HG03521 (cell line): ENCODE measurements around the gene SLC7A10.

Source experiments
- ATAC-seq: cut with Tn5 transposase; IDR thresholded peaks from one replicate; pipeline ENCODE4 v1.9.1; 2021; ENCODE audit warnings: mild to moderate bottlenecking, moderate library complexity; ENCODE audit not compliant: unreplicated experiment

SLC7A10 gene

DNA sequence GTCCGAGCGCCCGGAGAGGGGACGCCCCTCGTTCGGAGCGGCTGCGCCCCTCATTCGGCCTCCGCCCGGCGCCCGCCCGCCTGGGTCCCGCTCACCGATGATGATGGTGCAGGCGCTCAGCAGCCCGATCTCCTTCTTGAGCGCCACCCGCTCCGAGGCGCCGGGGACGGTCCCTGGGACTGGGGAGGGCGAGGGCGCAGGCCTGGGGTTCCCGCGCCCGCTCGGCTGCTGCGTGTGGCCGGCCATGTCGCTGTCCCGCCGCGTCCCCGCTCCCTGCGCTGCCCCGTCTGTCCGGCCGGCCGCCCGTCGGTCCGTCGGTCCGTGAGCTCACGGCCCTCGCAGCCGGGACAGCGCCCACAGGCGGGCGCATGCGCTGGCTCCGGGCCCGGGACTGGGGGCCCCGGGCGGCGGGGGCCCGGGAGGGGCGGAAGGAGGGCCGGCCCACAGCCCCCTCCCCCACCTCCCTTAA, at the start of gene SLC7A10:
Gene SLC7A10, minus strand, starts transcription at position 393 of the 469 bp plus-strand sequence. Its CDS starts 147 bp downstream, at position 246.
- no peak for ATAC-seq

DNA sequence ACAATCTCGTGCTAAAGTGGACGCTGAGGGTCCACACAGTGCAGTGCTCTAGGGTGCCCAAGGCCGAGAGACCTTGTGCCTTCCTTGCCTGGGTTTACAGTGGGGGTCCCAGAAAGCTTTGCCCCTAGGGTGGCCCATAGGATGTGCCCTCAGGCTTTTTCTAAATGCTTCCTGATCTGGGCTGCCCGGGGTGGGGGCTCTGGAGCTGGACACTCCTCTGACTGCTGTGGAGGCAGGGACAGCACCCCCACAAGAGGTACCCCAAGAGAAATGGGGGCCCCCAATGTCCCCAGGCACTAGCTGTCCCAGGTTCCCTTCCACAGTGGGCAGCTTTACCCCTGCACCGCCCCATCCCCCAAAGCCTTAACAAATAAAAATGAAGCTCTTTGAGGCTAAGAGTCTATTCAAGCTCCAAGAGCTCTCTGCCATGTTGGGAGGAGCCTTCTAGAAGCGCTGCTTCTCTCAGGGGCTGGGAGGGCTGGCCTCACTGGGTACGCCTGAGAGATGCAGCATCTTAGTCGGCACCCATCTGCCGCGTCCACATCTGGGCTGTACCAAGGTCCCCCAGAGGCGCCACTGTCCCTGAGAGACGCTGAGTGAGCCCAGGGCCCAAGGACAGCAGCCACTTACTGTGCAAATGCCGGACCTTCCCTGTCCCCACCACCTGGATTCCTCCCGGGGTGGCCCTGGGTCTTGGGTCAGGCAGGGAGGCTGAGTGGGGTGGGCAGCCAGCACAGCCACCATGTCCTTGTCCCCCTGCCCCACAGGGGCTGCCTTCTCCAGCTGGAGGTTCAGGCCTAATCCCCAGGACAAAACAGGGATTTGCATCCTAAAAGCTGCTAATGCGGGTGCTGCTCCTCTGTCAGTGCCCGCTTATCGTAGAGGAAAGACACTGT, 49.3 kb upstream of the SLC7A10 start:
- ATAC-seq: no peak

DNA sequence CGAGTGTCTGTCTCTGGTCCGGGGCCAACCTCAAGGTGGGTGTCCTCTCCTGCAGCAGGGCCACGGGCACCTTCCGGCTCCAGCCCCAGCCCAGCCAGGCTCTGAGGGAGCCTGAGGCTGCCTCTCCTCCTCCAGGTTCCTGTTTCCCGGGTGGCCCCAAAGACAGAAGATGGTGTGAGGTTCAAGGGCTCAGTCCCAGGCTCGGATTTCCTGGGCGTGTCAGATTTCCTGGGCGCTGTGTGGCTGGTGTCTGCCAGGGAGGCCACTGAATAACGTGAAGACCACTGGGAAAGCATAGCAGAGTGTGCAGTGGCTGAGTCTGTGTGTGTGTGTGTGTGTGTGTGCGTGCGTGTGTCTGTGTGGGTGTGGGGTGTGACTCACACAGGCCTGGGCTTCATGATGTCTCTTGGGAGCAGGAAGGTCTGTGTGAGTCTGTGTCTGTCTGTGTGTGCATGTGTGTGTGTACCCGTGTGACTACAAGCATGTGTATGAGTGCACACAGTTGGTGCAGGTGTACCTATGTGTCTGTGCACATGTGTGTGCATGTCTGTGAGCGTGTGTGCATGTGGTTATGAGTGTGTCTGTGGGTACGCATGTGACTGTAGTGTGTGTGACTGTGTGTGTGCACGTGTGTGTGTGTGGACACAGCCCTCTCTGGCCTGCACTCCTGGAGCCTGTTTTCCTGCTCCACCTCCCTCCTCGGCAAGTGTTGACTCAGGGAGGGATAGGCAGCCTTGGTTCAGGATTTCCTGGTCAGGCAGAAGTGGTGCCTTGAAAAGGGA, 48.4 kb upstream of the SLC7A10 start:
- no peak for ATAC-seq

DNA sequence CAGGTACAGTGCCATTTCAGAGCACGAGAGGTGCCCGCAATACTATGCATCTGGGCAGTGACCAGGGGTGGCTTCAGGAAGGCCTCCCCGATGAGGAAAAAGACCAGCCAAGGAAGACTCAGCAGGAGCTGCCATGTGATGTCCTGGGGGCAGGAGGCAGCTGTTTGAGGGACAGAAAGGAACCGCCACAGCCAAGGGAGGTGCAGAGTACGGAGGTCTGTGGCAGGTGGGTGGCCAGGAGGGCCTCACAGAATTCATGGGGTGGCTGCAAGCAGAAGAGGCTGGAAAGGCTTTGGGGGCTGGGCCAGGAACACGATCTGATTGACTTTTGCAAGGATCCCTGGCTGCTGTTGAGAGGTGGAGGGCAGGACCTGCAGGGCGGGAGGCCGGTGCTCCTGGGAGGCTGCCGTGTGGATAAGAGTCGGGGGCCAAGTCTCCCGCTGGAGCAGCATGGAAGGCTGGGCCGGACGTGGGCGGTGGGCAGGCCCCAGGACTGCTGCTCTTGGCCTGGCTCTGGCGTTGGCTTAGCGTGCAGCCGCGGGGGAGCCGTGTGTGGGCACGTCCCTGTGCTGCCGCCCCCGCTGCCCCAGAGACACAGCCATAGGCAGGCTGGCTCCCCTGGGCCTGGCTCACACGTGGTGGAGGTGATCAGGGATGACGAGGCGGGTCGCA, 47.6 kb upstream of the SLC7A10 start:
- ATAC-seq: no peak

DNA sequence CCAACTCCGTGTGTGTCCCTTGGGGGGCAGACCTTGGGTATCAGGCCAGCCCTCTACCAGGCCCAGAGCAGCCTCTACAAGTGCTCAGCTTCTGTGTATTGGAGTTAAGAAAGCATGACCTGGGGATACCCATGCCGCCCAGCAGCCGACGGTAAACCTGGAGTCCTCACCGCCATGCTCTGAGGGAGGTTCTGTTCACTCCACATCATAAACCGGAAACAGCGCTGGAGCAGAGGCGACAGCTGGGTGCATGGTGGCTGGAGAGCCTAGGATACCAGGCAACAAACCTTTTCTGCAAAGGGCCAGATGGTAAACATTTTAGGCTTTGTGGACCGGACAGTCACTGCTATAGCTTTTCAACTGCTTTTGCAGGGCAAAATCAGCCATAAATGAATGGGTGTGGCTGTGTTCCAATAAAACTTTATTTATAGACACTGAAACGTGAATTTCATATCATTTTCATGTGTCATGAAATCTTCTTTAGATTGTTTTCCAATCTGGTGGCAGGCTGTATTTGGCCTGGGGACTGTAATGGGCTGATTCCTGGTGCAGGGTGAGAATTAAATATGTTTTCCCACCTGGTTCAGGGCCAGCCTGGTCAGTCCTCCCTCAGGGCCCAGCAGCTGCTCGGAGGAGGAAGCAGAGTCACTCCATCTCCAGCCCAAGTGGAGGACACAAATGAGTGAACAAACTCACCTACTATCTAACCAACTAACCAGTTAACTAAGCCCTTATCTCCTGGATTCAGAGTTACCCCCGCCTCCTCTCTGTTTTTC, 45.8 kb upstream of the SLC7A10 start:
- ATAC-seq: no peak

DNA sequence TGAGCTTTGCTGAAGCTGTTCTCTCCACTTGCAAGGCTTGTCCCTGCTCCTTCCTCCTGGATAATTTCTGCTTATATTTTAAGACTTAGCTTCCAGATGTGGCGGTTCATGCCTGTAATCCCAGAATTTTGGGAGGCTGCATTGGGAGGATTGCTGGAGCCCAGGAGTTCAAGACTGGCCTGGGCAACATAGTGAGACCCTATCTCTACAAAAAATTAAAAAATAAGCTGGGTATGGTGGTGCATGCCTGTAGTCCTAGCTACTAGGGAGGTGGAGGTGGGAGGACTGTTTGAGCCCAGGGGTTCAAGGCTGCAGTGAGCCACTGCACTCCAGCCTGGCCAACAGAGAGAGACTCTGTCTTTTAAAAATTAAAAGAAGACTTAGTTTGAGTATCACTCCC, 45.1 kb upstream of the SLC7A10 start:
- no peak for ATAC-seq

DNA sequence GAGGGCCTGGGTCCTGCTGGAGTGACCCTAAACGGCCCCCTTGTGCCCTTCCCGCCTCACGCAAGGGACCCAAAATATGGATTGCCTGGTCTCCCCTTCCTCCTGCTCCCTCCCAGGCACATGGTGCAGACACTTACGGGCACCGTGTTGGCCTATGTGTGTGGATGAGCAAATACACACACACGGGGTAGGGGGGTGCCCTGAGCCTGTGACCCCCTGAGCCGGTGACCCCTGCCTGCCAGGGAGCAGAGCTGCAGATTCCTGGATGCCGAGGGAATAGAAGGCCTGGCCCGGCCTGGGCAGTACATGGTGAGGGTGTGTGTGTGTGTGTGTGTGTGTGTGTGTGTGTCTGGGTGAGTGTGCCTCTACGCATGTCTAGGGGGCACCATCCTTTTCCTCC, 43.4 kb upstream of the SLC7A10 start:
- no peak for ATAC-seq

DNA sequence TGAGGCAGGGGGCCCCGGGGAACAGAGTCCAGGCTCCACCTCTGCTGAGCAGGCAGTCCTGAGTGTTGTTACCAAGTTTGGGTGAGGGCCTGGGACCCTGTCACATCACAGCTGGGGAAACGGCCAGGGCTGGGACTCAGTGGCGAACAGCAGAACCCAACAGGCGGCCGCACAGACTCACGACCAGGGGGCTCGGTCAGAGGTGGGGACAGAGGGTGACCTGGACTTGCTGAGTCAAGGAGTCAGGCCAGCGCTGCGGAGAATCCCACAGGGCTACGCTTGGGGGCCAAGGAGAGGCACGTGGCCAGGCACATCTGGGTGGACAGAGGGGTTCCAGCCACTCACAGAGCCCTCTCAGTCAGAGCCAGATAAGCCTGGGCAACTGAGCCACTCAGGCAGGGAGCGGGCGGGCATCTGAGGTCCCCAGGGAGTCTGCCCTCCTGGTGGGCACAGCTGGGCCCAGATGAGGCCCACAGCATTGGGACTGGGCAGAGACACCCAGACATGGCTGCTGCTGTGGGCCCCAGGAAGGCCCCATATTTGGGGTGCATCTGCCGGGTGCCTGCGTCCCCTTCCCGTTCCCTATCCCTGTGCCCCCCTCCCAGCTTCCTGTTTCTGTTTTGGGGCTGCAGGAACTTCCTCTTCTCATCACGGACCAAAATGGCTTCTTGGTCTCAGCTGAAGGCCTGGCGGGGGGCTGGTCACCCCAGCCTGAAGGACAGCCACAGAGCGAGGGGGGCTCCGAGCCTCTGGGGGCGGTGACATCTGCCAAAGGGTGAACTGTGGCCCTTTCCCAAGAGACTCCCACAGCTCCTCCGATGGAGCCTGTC, 42.7 kb upstream of the SLC7A10 start:
- no peak for ATAC-seq

DNA sequence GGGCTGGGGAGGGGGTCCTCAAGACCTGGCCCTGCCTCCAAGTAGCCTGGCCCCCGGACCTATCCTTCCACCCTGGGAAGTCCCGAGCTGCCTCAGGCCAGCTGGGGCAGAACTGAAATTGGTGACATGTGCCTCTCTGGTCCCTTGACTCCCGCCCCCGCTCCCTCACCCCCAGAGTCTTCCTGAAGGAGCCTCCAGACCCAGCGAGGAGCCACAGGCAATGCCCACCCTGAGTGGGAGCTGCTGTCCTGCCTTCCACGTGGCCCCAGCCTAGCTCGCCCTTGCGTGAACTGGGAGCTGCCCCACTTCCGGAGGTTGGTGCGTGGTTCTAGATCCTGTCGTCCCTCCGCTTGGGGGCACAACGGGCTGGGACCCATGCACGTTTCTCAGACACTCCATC, 42.1 kb upstream of the SLC7A10 start:
- no peak for ATAC-seq

DNA sequence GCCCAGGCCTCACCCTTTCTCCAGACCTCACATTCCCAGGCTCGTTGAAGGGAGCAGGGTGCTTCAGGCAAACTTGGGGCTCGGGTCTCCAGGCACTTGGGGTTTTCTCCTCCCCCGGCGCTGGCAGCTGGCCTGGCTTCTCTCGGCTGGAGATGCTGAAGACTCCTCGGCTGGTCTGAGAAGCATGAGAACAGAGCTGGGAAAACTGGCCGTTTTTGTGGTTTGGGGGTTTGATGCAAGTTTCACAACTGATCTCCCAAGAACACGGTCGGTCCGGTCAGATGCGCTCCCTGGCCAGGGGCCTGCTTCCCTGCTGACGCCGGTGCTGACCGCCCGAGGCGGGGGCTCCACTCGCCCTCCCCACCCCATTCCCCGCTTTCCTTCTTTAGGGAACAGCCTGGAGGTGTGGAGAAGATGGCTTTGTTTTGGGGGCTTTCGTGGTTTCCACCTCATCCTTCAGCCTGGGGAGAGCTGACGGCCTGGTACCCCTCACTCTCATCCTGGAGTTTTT, 41.4 kb upstream of the SLC7A10 start:
- ATAC-seq: no peak

DNA sequence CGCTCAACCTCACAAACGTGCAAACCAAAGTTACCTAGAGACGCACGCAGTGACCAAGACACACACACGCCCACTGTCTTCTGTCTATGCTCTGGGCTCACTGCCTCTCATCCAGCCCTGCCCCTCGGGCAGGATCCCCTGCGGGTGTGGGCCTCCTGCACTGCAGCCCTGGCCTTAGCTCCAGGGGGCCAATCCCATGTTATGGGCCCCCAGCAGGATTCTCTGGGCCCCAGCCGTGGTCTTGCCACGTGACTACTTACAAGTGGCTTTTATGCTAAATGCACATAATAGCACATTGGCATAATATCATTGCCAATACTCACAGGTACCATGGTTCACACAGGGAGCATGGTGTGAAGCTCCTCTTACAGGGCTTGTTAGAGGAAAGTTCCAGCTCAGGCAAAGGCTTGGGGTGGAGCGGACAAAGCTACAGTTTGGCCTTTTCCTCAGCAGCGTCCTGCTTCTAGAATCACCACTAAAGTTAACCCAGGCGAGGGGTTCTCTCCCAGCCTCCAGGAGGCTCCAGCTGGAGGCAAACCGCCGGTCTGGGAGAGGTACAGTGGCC, 39.3 kb upstream of the SLC7A10 start:
- no peak for ATAC-seq

DNA sequence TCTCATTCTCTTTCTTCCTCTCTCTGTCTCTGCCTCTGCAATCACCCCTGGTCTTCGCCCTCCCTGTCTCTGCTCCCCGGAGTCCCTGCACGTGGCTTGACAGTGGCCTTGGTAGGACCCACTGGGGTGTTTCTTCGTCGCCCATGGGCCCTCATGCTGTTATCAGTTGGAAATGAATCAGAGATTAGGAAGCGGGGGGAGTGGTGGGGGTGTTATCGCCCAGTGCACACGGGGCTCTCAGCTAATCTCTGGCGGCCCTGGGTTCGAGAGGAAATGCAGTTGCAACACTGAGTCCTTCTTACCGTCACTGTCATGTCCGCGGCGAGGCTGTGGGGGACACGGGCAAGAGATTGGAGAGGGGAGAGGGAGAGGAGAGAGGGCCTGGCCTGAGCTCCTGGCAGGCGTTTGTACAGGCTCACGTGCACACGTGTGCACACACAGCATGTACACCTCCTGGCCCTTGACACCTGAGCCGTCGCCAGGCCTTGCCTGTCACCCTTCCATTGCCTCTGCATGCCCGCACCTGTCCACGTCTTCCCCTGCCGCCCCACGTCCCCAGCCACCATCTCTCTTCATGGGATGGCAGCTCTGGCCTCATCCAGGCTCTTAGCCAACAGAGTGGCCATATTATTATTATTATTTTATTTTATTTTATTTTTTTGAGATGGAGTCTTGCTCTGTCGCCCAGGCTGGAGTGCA, 37.8 kb upstream of the SLC7A10 start:
- no peak for ATAC-seq

DNA sequence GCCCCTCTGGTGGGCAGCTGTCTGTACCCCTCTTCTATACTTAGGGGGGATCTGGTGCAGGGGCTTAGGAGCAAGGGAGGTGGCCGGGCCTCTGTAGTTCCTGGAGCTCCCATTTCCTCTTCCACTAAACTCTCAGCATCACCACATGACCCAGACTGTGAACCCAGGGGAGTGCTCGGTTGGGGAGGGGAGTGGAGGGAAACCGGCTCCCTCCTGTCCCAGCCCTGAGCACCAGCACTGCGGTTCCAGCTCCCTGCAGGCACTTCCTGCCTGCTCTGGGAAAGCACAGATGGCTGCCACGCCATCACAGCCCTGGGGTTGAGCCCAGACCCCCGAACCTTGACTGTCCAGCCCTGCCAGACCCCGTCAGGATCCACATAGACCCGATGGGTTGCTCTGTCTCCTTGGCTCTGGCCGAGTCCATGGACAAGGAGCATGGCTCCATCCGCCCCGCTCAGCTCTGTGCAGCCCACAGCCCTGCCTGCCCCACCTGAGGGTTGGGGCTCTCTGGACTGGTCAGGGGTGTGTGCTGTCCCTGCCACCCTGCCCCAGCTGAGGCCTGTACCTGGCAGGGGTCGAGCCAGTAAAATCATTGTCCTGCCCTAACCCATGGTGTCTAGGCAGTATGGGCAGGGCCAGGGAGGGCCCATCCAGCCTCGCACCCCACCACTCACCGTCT, 36.0 kb upstream of the SLC7A10 start:
- no peak for ATAC-seq

DNA sequence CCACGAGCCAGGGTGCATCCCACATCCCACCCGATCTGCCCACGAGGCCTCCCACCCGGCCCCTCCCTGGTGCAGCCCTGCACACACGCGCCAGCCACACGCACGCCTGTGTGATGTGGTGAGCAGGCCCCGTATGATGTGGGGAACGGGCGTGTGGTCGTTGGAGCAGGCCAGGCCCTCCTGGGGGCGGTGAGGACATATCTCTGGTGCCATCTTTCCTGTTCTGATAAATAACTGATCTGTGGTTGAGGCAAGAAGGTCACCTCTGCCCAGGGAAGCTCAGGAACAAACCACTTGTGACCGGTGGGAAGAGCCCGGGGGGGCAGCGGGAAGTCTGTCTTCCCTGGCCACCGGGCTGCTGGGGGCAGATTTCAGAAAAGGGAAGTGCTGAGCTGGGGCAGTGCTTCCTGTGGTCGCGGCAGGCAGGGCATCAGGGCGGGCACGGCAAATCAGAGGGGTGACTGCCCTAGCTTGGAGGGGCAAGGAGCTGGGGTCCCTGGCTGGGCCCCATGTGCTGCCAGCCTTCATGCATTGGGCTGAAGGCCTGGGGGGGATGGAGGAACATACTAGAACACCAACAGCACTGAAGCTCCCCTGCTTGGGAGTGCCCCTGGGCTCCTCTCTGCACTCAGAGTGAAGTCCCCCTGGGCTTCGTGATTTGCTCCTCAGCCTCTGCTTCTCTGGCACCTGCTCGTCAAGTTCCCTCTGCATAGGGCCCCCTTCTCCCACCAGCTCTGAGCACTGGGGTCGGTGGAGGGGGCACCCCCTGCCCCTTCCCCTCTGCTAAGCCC, 35.2 kb upstream of the SLC7A10 start:
- no peak for ATAC-seq

DNA sequence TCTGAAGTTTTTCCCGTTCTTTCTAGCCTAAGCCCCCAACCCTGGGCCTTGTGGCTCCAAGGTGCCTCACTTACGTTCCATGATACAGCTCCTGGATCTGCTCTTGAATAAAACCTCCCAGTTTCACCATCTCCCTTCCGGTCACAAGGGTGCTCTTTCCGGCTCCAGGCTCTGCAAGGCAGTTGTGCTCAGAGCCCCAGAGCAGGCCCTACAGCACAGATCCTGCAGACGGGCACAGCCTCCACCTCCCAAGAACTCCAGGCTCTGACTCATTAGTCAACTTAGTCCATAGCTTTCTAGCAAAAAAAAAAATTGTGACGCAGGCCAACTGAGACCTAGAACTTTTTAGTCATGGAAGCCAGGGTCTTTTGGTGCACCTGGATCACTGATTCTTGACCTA, 33.9 kb upstream of the SLC7A10 start:
- no peak for ATAC-seq

DNA sequence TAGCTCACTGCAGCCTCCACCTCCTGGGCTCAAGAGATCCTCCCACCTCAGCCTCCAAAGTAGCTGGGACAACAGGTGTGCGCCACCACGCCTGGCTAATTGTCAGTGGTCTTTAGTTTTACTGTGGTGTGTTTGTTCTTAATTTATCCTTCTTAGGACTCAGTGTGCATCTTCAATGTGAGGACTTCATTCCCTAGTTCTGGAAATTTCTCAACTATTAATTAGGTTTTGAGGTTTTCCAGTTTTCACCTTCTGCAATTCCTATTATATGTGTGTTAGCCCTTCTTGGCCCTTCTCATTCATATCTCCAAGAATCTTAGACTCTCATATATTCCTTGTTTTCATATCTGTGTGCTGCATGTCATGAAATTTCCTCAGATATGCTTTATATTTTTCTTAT, 32.2 kb upstream of the SLC7A10 start:
- ATAC-seq: no peak

DNA sequence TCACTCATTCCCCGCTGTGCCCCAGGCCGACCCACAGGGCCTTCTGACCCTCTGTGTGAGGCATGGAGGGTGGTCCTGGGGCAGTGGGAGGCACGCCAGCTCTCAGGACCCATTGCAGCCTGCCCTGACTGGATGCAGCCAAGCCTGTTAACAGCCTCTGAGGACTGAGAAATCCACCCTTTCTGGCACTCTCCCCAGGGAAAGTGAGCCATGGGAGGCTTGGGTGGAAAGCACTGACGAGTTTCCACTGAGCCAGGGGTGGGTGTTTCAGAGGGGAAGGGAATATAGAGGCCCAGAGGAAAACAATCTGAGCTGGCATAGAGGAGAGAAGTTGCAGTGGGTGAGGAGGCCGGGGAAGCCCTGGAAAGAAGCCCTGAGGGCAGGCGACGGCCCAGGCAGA, 30.6 kb upstream of the SLC7A10 start:
- ATAC-seq: no peak
